Measurements from ENCODE around the gene ABCD1.
"Not testable (repeated sequence)": the region's sequence is repeated elsewhere in the genome, so short reads cannot be mapped to it uniquely, and the experiment has no call there.

Gene ABCD1

GRCh38 chrX:153736071-153736820 is 11.6 kb downstream of the ABCD1 start:
- DNase-seq, result no peak

GRCh38 chrX:153736871-153737441 is 12.3 kb downstream of the ABCD1 start:
- DNase-seq, result no peak

- no peak for DNase-seq
These were observed 13.5 kb downstream of the ABCD1 start for GRCh38 chrX:153738056-153738605.

GRCh38 chrX:153739754-153740486 is 15.3 kb downstream of the ABCD1 start:
- DNase-seq, result no peak

GRCh38 chrX:153740631-153741222 is 16.1 kb downstream of the ABCD1 start:
- DNase-seq, result no peak

- no peak for DNase-seq
These were observed 16.8 kb downstream of the ABCD1 start for GRCh38 chrX:153741446-153741845.

- DNase-seq, result not testable (repeated sequence)
These were observed 17.5 kb downstream of the ABCD1 start for GRCh38 chrX:153742111-153742510.

- DNase-seq, result not testable (repeated sequence)
These were observed 18.3 kb downstream of the ABCD1 start for GRCh38 chrX:153742796-153743467.

GRCh38 chrX:153743468-153744209 is 19.0 kb downstream of the ABCD1 start:
- DNase-seq, result not testable (repeated sequence)

GRCh38 chrX:153744210-153745066 is 19.8 kb downstream of the ABCD1 start:
- no peak for DNase-seq

- DNase-seq, result not testable (repeated sequence)
These were observed 20.4 kb downstream of the ABCD1 start for GRCh38 chrX:153745067-153745433.

- no peak for DNase-seq
These were observed 21.7 kb downstream of the ABCD1 start for GRCh38 chrX:153746359-153746758.

GRCh38 chrX:153746991-153747390 is 22.3 kb downstream of the ABCD1 start:
- not testable (repeated sequence) for DNase-seq

- DNase-seq, result not testable (repeated sequence)
These were observed 24.4 kb downstream of the ABCD1 start for GRCh38 chrX:153749017-153749416.

GRCh38 chrX:153750127-153750774 is 25.6 kb downstream of the ABCD1 start:
- no peak for DNase-seq

- no peak for DNase-seq
These were observed 30.5 kb downstream of the ABCD1 start for GRCh38 chrX:153755136-153755535.

- no peak for DNase-seq
These were observed 37.2 kb downstream of the ABCD1 start for GRCh38 chrX:153761863-153762262.

GRCh38 chrX:153762626-153763173 is 38.0 kb downstream of the ABCD1 start:
- no peak for DNase-seq

- DNase-seq, result no peak
These were observed 38.8 kb downstream of the ABCD1 start for GRCh38 chrX:153763298-153763932.
